Fibroblast of skin of abdomen (primary cell): ENCODE data around the gene AR.

Source experiments
- DNase-seq: peaks from one replicate; pipeline ENCODE4 v3.0.0-alpha.2; 2013

Gene AR

DNA sequence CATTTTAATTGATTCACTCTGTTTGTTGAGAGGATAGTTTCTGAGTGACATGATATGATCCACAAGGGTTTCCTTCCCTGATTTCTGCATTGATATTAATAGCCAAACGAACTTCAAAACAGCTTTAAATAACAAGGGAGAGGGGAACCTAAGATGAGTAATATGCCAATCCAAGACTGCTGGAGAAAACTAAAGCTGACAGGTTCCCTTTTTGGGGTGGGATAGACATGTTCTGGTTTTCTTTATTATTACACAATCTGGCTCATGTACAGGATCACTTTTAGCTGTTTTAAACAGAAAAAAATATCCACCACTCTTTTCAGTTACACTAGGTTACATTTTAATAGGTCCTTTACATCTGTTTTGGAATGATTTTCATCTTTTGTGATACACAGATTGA, 182.2 kb downstream of the AR start:
- DNase-seq, result no peak

- no peak for DNase-seq
Observed at GRCh38 chrX:67727576-67727975, 183.8 kb downstream of the AR start.

GRCh38 chrX:67730296-67730695, 186.5 kb downstream of the AR start:
- DNase-seq, result no peak

- DNase-seq, result no peak
Observed at GRCh38 chrX:67731061-67731460, 187.2 kb downstream of the AR start.

DNA sequence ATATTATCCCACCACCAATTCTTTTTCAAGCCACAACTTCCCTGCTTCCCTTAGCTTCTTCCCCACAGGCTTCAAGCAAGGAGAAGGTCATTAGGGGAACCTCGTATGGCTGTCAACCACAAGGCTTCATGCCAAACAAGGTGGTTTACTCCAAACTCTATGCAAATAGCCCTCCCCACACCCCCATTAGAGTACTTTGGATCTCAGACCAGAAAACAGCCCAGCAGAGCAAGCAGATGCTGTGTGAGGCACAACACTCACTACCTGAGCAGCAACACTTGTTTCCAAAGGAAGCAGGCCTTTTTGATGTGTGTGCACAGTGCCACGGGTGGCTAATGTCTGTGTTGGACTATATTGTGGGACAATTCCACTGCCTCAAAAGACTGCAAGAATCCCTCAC, 189.0 kb downstream of the AR start:
- DNase-seq, result no peak

GRCh38 chrX:67734111-67734753, 190.4 kb downstream of the AR start:
- DNase-seq, result no peak

DNA sequence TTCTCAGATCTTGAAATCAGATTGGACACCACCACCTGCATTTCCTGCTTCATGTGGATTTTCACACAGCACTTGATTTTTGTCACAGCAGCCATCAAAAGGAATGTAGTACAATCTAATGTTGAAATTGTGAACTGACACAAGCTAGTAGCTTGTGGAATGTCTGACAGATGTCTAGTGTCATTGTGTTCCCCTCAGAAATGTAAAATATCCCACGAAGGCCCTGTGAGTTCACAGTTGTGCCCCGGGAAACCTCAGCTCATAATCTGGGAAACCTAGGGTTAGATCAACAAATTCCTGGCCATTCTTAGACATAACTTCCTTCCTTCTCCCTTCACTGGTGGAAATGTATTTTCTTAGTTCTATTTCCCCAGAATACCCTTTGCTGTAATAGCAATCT, 205.7 kb downstream of the AR start:
- no peak for DNase-seq

DNA sequence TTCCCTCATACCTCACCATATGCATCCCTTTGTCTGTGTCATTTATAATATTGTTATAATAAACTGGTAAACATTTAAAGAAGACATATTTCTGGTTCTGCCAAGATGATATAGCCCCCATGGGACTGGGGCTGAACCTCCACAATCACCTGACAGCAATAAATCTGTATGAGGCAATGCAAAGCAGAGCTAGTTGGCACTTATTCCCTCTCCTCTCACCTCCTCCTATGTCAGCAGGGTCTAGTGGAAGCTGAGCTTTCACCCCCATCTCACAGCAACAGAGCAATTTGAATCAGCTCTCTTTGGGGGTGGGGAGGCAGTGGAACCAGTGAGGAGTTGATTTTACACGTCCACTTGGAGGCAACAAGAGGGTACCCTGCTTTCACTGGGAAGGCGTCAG, 206.9 kb downstream of the AR start:
- no peak for DNase-seq

- DNase-seq, result no peak
Observed at GRCh38 chrX:67759018-67759417, 215.2 kb downstream of the AR start.

DNA sequence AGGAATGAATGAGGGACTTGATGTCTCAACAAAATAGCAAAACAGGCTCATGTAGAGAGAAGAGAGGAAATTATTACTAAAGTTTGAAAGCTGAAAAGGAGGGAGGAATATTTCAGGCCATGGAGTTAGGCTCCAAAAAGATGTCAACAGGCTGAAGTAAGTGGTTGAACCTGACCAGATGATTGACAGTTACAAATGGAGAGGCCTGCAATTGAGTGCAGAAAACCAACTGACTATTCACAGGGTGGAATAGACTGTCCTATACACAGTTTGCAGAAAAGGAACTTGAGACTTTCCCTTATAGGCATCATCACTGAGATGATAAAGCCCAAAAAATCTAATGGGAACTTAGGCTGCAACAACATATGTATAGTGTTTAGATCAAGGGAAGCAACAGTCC, 233.3 kb downstream of the AR start:
- DNase-seq, result no peak

DNA sequence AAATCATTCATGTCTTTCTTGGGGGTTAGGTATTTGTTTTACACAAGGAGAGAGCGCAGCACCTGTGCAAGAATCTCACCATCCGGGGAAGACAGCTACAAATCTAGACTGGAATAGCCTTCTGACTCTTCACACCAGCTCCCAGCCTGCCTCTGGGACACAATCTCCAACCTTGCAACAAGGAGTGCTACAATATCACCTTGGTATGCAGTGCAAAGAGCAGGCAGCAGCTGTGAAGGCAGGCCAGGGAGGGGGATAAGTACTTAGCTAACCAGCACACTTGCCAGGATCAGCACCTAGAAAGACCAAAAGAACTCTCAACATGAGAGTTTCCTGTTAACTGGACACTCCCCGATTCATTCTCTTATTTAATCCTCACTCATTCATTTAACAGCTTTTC, 235.3 kb downstream of the AR start:
- no peak for DNase-seq
